Liver (tissue), 9 donors: Measurements from ENCODE around the gene AEBP1. TPM values are rescaled to one million over a fixed set of nuclear protein-coding genes. Genes with fewer than 3 reads are reported as not detected.

Experiments
- DNase-seq: peaks from one replicate; pipeline ENCODE4 v3.0.0-alpha.2; 2017; ENCODE audit warnings: low spot score
- H3K27ac ChIP-seq, 2 donors: one replicate each; pipeline ENCODE4 v1.7.0; 2013; ENCODE audit warnings: inconsistent platforms in 2 of 2, low read length in 2 of 2, control low read depth in 1 of 2, low read depth in 1 of 2, mild to moderate bottlenecking in 1 of 2
- H3K27me3 ChIP-seq, 4 donors: one replicate each; pipeline versions ENCODE4 v1.6.1 to v1.7.0; 2013; ENCODE audit warnings: low read length in 3 of 4, inconsistent platforms in 1 of 4, mild to moderate bottlenecking in 1 of 4, moderate library complexity in 1 of 4; ENCODE audit not compliant: control insufficient read depth in 4 of 4, insufficient read depth in 4 of 4
- H3K36me3 ChIP-seq, 4 donors: one replicate each; pipeline versions ENCODE4 v1.6.1 to v1.7.0; 2013; ENCODE audit warnings: low read length in 3 of 4, mild to moderate bottlenecking in 3 of 4, low read depth in 1 of 4, moderate library complexity in 1 of 4; ENCODE audit not compliant: control insufficient read depth in 4 of 4, insufficient read depth in 3 of 4
- H3K4me1 ChIP-seq, 4 donors: one replicate each; pipeline versions ENCODE4 v1.6.1 to v1.7.0; 2013; ENCODE audit warnings: low read length in 3 of 4, mild to moderate bottlenecking in 3 of 4, moderate library complexity in 1 of 4; ENCODE audit not compliant: control insufficient read depth in 4 of 4, insufficient read depth in 4 of 4
- H3K4me3 ChIP-seq, 3 donors: one replicate each; pipeline versions ENCODE4 v1.6.1 to v1.7.0; 2013; ENCODE audit warnings: low read length in 3 of 3, control low read depth in 1 of 3, low read depth in 1 of 3, mild to moderate bottlenecking in 1 of 3
- H3K9ac ChIP-seq, 2 donors: one replicate each; pipeline ENCODE4 v1.7.0; 2013; ENCODE audit warnings: low read length in 2 of 2, mild to moderate bottlenecking in 2 of 2, moderate library complexity in 2 of 2, control low read depth in 1 of 2, low read depth in 1 of 2
- H3K9me3 ChIP-seq, 4 donors: one replicate each; pipeline versions ENCODE4 v1.6.1 to v1.7.0; 2013; ENCODE audit warnings: low read length in 3 of 4; ENCODE audit not compliant: control insufficient read depth in 4 of 4
- EGR1 ChIP-seq, 2 donors: IDR thresholded peaks; 2 replicates each; pipeline ENCODE4 v1.6.1; 2016 to 2018; ENCODE audit warnings: antibody characterized with exemption in 2 of 2, low read depth in 2 of 2
- FOXA1 ChIP-seq: IDR thresholded peaks from 2 replicates; pipeline ENCODE4 v1.6.1; 2016; ENCODE audit warnings: antibody characterized with exemption
- FOXA2 ChIP-seq: IDR thresholded peaks from 2 replicates; pipeline ENCODE4 v1.6.1; 2016; ENCODE audit warnings: antibody characterized with exemption
- GABPA ChIP-seq, 2 donors: IDR thresholded peaks in 1 of 2; conservative IDR thresholded peaks in 1 of 2; 2 replicates each; pipeline ENCODE4 v1.6.1; 2016; ENCODE audit warnings: antibody characterized with exemption in 2 of 2, mild to moderate bottlenecking in 1 of 2, moderate library complexity in 1 of 2
- HNF4A ChIP-seq, 2 donors: conservative IDR thresholded peaks; 2 replicates each; pipeline ENCODE4 v1.6.1; 2016; ENCODE audit warnings: antibody characterized with exemption in 2 of 2, mild to moderate bottlenecking in 2 of 2
- HNF4G ChIP-seq: IDR thresholded peaks from 2 replicates; pipeline ENCODE4 v1.6.1; 2016; ENCODE audit warnings: antibody characterized with exemption
- JUND ChIP-seq, 2 donors: IDR thresholded peaks; 2 replicates each; pipeline ENCODE4 v1.6.1; 2016; ENCODE audit warnings: antibody characterized with exemption in 2 of 2
- NR2F2 ChIP-seq: IDR thresholded peaks from 2 replicates; pipeline ENCODE4 v1.6.1; 2016; ENCODE audit warnings: antibody characterized with exemption
- RAD21 ChIP-seq, 2 donors: IDR thresholded peaks; 2 replicates each; pipeline ENCODE4 v1.6.1; 2016; ENCODE audit warnings: antibody characterized with exemption in 2 of 2, mild to moderate bottlenecking in 2 of 2
- RXRA ChIP-seq, 2 donors: IDR thresholded peaks; 2 replicates each; pipeline ENCODE4 v1.6.1; 2017 to 2018; ENCODE audit warnings: antibody characterized with exemption in 2 of 2, mild to moderate bottlenecking in 1 of 2
- SP1 ChIP-seq: IDR thresholded peaks from 2 replicates; pipeline ENCODE4 v1.6.1; 2018; ENCODE audit warnings: antibody characterized with exemption, mild to moderate bottlenecking
- TAF1 ChIP-seq: conservative IDR thresholded peaks from 2 replicates; pipeline ENCODE4 v1.6.1; 2016; ENCODE audit warnings: antibody characterized with exemption, mild to moderate bottlenecking
- YY1 ChIP-seq: IDR thresholded peaks from 2 replicates; pipeline ENCODE4 v1.6.1; 2016; ENCODE audit warnings: antibody characterized with exemption, mild to moderate bottlenecking
- WGBS: extraction: QIAGEN DNeasy Blood & Tissue Kit; methylation state at CpG from one replicate; pipeline ENCODE4 v1.1.7; 2013; 5-methylcytosine and 5-hydroxymethylcytosine counted together
- polyA plus RNA-seq, 2 donors: library from polyadenylated mRNA; stranded (reverse) in 1 of 2; unstranded in 1 of 2; fragments of 200-250 nt in 1 of 2; fragments of >200 nt in 1 of 2; fragmentation: Nextera tagmentation in 1 of 2; extraction: Ambion mirVana in 1 of 2; gene quantifications; one replicate each; pipeline versions ENCODE4 v1.2.1 to v1.2.3, GENCODE V29; 2013 to 2015
- total RNA-seq, 2 donors: library from RNA; depleted of rRNA; stranded (reverse); fragments of >200 nt; gene quantifications; one replicate each; pipeline ENCODE4 v1.2.3, GENCODE V29; 2014
- TF ChIP-seq, protein P1 (sequence below): IDR thresholded peaks from 2 replicates; pipeline ENCODE4 v1.6.1; 2016; ENCODE audit warnings: antibody characterized with exemption
- TF ChIP-seq, protein P2 (sequence below): IDR thresholded peaks from 2 replicates; pipeline ENCODE4 v1.6.1; 2016; ENCODE audit warnings: antibody characterized with exemption
- TF ChIP-seq, protein P3 (sequence below): fragments of 150-350 bp; IDR thresholded peaks from 2 replicates; pipeline ENCODE4 v1.5.1; 2017; ENCODE audit warnings: improper control_type of control experiment, low read depth, low read length; ENCODE audit not compliant: missing input control
- TF ChIP-seq, protein P4 (sequence below): IDR thresholded peaks from 2 replicates; pipeline ENCODE4 v1.6.1; 2016; ENCODE audit warnings: antibody characterized with exemption, mild to moderate bottlenecking
- TF ChIP-seq, protein P5 (sequence below): IDR thresholded peaks from 2 replicates; pipeline ENCODE4 v1.6.1; 2016; ENCODE audit warnings: antibody characterized with exemption
- donor health status: healthy.
- donor health status: healthy.
- donor health status: healthy.
- donor health status: healthy.
- donor health status: healthy.

Gene AEBP1
- total and polyA plus RNA-seq, 4 donors = 3.4 to 13.3 (median 7.7) TPM

DNA sequence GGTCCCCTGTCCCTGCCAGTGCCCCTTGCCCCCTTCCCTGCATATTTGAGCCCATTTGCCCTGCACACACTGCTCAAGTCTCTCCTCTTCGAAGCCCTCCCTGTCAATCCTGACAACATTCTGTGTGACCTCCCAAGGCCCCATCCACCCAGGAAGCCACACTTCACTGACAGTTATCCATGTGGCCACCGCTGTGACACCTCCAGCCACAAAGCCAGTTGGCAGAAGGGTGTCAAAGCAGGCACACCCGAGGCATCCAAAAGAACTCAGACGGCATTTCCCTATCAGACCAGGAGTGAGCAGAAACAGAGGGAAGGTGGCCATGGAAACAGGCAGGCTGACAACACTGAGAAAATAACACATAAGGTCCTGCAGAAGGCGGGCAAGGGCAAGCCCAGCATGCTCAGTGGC is 26.5 kb upstream of the AEBP1 start:
- H3K4me3 ChIP-seq = no peak overlapping the region
- H3K4me1 ChIP-seq = peaks cover 25 to 71% (median 50%) of the 10 kb centered on the region in 4 donors
- WGBS = 88% methylated on average over 5 of the region's 5 CpGs
- no peaks in the 10 kb centered on the region for H3K27me3 ChIP-seq
- TF ChIP-seq RXRA (IDR thresholded peaks at IDR 0.05) (no peak), SP1 (no peak), YY1 (no peak), NR2F2 (no peak), FOXA2 (no peak), HNF4A (conservative IDR thresholded peaks at IDR 0.05) (no peak), EGR1 (IDR thresholded peaks at IDR 0.05; ENCODE audit: low read depth in 2 of 2) (no peak), GABPA (IDR thresholded peaks at IDR 0.05 in 1 of 2, conservative IDR thresholded peaks at IDR 0.05 in 1 of 2) (no peak), RAD21 (IDR thresholded peaks at IDR 0.05) (no peak), JUND (IDR thresholded peaks at IDR 0.05) (no peak), FOXA1 (no peak), HNF4G (no peak), TAF1 (no peak)
- TF ChIP-seq, protein P1, sequence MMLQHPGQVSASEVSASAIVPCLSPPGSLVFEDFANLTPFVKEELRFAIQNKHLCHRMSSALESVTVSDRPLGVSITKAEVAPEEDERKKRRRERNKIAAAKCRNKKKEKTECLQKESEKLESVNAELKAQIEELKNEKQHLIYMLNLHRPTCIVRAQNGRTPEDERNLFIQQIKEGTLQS = no peak
- TF ChIP-seq, protein P2, sequence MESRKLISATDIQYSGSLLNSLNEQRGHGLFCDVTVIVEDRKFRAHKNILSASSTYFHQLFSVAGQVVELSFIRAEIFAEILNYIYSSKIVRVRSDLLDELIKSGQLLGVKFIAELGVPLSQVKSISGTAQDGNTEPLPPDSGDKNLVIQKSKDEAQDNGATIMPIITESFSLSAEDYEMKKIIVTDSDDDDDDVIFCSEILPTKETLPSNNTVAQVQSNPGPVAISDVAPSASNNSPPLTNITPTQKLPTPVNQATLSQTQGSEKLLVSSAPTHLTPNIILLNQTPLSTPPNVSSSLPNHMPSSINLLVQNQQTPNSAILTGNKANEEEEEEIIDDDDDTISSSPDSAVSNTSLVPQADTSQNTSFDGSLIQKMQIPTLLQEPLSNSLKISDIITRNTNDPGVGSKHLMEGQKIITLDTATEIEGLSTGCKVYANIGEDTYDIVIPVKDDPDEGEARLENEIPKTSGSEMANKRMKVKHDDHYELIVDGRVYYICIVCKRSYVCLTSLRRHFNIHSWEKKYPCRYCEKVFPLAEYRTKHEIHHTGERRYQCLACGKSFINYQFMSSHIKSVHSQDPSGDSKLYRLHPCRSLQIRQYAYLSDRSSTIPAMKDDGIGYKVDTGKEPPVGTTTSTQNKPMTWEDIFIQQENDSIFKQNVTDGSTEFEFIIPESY = no peak
- TF ChIP-seq, protein P3, sequence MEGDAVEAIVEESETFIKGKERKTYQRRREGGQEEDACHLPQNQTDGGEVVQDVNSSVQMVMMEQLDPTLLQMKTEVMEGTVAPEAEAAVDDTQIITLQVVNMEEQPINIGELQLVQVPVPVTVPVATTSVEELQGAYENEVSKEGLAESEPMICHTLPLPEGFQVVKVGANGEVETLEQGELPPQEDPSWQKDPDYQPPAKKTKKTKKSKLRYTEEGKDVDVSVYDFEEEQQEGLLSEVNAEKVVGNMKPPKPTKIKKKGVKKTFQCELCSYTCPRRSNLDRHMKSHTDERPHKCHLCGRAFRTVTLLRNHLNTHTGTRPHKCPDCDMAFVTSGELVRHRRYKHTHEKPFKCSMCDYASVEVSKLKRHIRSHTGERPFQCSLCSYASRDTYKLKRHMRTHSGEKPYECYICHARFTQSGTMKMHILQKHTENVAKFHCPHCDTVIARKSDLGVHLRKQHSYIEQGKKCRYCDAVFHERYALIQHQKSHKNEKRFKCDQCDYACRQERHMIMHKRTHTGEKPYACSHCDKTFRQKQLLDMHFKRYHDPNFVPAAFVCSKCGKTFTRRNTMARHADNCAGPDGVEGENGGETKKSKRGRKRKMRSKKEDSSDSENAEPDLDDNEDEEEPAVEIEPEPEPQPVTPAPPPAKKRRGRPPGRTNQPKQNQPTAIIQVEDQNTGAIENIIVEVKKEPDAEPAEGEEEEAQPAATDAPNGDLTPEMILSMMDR = no peak
- TF ChIP-seq, protein P4, sequence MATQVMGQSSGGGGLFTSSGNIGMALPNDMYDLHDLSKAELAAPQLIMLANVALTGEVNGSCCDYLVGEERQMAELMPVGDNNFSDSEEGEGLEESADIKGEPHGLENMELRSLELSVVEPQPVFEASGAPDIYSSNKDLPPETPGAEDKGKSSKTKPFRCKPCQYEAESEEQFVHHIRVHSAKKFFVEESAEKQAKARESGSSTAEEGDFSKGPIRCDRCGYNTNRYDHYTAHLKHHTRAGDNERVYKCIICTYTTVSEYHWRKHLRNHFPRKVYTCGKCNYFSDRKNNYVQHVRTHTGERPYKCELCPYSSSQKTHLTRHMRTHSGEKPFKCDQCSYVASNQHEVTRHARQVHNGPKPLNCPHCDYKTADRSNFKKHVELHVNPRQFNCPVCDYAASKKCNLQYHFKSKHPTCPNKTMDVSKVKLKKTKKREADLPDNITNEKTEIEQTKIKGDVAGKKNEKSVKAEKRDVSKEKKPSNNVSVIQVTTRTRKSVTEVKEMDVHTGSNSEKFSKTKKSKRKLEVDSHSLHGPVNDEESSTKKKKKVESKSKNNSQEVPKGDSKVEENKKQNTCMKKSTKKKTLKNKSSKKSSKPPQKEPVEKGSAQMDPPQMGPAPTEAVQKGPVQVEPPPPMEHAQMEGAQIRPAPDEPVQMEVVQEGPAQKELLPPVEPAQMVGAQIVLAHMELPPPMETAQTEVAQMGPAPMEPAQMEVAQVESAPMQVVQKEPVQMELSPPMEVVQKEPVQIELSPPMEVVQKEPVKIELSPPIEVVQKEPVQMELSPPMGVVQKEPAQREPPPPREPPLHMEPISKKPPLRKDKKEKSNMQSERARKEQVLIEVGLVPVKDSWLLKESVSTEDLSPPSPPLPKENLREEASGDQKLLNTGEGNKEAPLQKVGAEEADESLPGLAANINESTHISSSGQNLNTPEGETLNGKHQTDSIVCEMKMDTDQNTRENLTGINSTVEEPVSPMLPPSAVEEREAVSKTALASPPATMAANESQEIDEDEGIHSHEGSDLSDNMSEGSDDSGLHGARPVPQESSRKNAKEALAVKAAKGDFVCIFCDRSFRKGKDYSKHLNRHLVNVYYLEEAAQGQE = no peak
- TF ChIP-seq, protein P5, sequence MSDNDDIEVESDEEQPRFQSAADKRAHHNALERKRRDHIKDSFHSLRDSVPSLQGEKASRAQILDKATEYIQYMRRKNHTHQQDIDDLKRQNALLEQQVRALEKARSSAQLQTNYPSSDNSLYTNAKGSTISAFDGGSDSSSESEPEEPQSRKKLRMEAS = no peak
- peaks cover 7 to 39% (median 15%) of the 10 kb centered on the region in 4 donors for H3K36me3 ChIP-seq
- H3K9ac ChIP-seq = no peak overlapping the region
- no peak for DNase-seq
- H3K27ac ChIP-seq = peak overlapping the region in 1 of 2 donors; percentile 31
- H3K9me3 ChIP-seq = no peaks in the 10 kb centered on the region
